SK-N-SH (cell line): ENCODE data around the gene ACAD11. TPM values are rescaled to one million over a fixed set of nuclear protein-coding genes. Genes with fewer than 3 reads are reported as not detected.

ENCODE experiments used
- CTCF ChIA-PET: fragments of 300-600, 350-600 bp; formaldehyde crosslinking; extraction: SDS; loops from one replicate; lab custom pipeline; 2021; lab: Yijun Ruan, JAX
- POLR2A ChIA-PET: fragments of 350-600 bp; sonication (Branson Sonifier 250); formaldehyde crosslinking; extraction: SDS; loops from one replicate; lab custom pipeline; 2020; ENCODE audit warnings: antibody characterized with exemption, inconsistent platforms; lab: Yijun Ruan, JAX
- DNase-seq: peaks from one replicate; pipeline ENCODE4 v3.0.0; 2012
- H2AFZ ChIP-seq: fragments of 200-600 bp; sonication (generic); 2 replicates; pipeline ENCODE4 v1.8.1; 2016; ENCODE audit warnings: antibody characterized with exemption, mild to moderate bottlenecking, low read depth
- H3F3A ChIP-seq: fragments of 200-600 bp; sonication (generic); replicated peaks from 2 replicates; pipeline ENCODE3; 2016; ENCODE audit warnings: antibody characterized with exemption, mild to moderate bottlenecking; ENCODE audit not compliant: insufficient read depth
- H3K27ac ChIP-seq, 2 experiments: fragments of 200-500 bp in 1 of 2; fragments of 200-600 bp in 1 of 2; sonication (Bioruptor generic) in 1 of 2; sonication (generic), shearing (Covaris generic) in 1 of 2; 2 replicates each; pipeline versions ENCODE4 v1.5.1 to v1.6.1; 2014 to 2016; ENCODE audit warnings: low read depth in 2 of 2, inconsistent platforms in 1 of 2, low read length in 1 of 2, mild to moderate bottlenecking in 1 of 2, mixed read lengths in 1 of 2
- H3K27me3 ChIP-seq: fragments of 200-600 bp; sonication (generic), shearing (Covaris generic); 2 replicates; pipeline ENCODE4 v1.6.1; 2016; ENCODE audit warnings: mixed run types; ENCODE audit not compliant: insufficient read depth
- H3K36me3 ChIP-seq, 2 experiments: fragments of 200-500 bp in 1 of 2; fragments of 200-600 bp in 1 of 2; sonication (Bioruptor generic) in 1 of 2; sonication (generic) in 1 of 2; replicated peaks in 1 of 2; 2 replicates each; pipeline versions ENCODE3 to v1.5.1; 2014 to 2016; ENCODE audit warnings: low read length in 1 of 2, mild to moderate bottlenecking in 1 of 2; ENCODE audit not compliant: insufficient read depth in 2 of 2, control insufficient read depth in 1 of 2
- H3K4me1 ChIP-seq, 2 experiments: fragments of 200-500 bp in 1 of 2; fragments of 200-600 bp in 1 of 2; sonication (Bioruptor generic) in 1 of 2; sonication (generic), shearing (Covaris generic) in 1 of 2; 2 replicates each; pipeline versions ENCODE4 v1.5.1 to v1.6.1; 2014 to 2016; ENCODE audit warnings: low read depth in 1 of 2, low read length in 1 of 2, mixed run types in 1 of 2; ENCODE audit not compliant: insufficient read depth in 2 of 2, control insufficient read depth in 1 of 2
- H3K4me2 ChIP-seq: fragments of 200-600 bp; sonication (generic), shearing (Covaris generic); 2 replicates; pipeline ENCODE4 v1.6.1; 2017; ENCODE audit warnings: mixed run types
- H3K4me3 ChIP-seq, 2 experiments: fragments of 200-500 bp in 1 of 2; fragments of 200-600 bp in 1 of 2; sonication (Bioruptor generic) in 1 of 2; sonication (generic), shearing (Covaris generic) in 1 of 2; 2 replicates each; pipeline versions ENCODE4 v1.5.1 to v1.8.1; 2014 to 2016; ENCODE audit warnings: low read depth in 2 of 2, inconsistent platforms in 1 of 2, low read length in 1 of 2, mild to moderate bottlenecking in 1 of 2, mixed read lengths in 1 of 2, moderate library complexity in 1 of 2
- H3K79me2 ChIP-seq: fragments of 200-600 bp; sonication (generic); 2 replicates; pipeline ENCODE4 v1.8.1; 2017; ENCODE audit warnings: mild to moderate bottlenecking; ENCODE audit not compliant: insufficient read depth
- H3K9ac ChIP-seq: fragments of 200-600 bp; sonication (generic); 2 replicates; pipeline ENCODE4 v1.6.1; 2017; ENCODE audit warnings: mixed run types
- H3K9me2 ChIP-seq: fragments of 200-600 bp; sonication (generic); 2 replicates; pipeline ENCODE4 v1.6.1; 2017; ENCODE audit warnings: mixed run types
- H3K9me3 ChIP-seq: fragments of 200-600 bp; sonication (generic); 2 replicates; pipeline ENCODE4 v1.6.1; 2017; ENCODE audit warnings: mixed run types, mild to moderate bottlenecking, moderate library complexity
- H4K20me1 ChIP-seq: fragments of 200-600 bp; sonication (generic); 2 replicates; pipeline ENCODE4 v1.6.1; 2017; ENCODE audit warnings: mild to moderate bottlenecking, mixed run types; ENCODE audit not compliant: insufficient read depth
- CHD2 ChIP-seq: fragments of 150-350 bp; IDR thresholded peaks from 2 replicates; pipeline ENCODE4 v1.6.1; 2018; ENCODE audit warnings: low read length; ENCODE audit not compliant: partially characterized antibody
- CTCF ChIP-seq: fragments of 200-600 bp; sonication (generic); IDR thresholded peaks from 2 replicates; pipeline ENCODE4 v1.6.1; 2017; ENCODE audit warnings: antibody characterized with exemption, mild to moderate bottlenecking, moderate library complexity
- ELF1 ChIP-seq: IDR thresholded peaks from 2 replicates; pipeline ENCODE4 v1.4.0; 2012
- FOXJ3 ChIP-seq: sonication (generic); formaldehyde crosslinking; IDR thresholded peaks from 2 replicates; pipeline ENCODE4 v1.5.1; 2020; ENCODE audit warnings: mild to moderate bottlenecking, missing genetic modification reagents
- JUND ChIP-seq: IDR thresholded peaks from 2 replicates; pipeline ENCODE4 v1.4.0; 2012
- MAX ChIP-seq: IDR thresholded peaks from 2 replicates; pipeline ENCODE4 v1.4.0; 2012; ENCODE audit warnings: low read depth
- MXI1 ChIP-seq: IDR thresholded peaks from 2 replicates; pipeline ENCODE4 v1.6.1; 2012; ENCODE audit warnings: mild to moderate bottlenecking, low read depth, low read length, improper control_type of control experiment
- NFIC ChIP-seq: IDR thresholded peaks from 2 replicates; pipeline ENCODE4 v1.4.0; 2012; ENCODE audit warnings: borderline replicate concordance
- PBX3 ChIP-seq: IDR thresholded peaks from 2 replicates; pipeline ENCODE4; 2012
- POLR2AphosphoS5 ChIP-seq: IDR thresholded peaks from 2 replicates; pipeline ENCODE4 v1.6.1; 2012; ENCODE audit warnings: low read depth, low read length
- REST ChIP-seq: IDR thresholded peaks from 2 replicates; pipeline ENCODE4 v1.6.1; 2012; ENCODE audit warnings: mild to moderate bottlenecking, low read depth, low read length, moderate library complexity
- TEAD4 ChIP-seq: IDR thresholded peaks from 2 replicates; pipeline ENCODE4 v1.4.0; 2012; ENCODE audit warnings: mild to moderate bottlenecking, borderline replicate concordance; ENCODE audit not compliant: insufficient read depth
- ZBTB33 ChIP-seq: IDR thresholded peaks from 2 replicates; pipeline ENCODE4 v1.4.0; 2012; ENCODE audit warnings: low read depth, borderline replicate concordance
- WGBS: methylation state at CpG from one replicate; pipeline ENCODE4 v1.1.6; 2017; ENCODE audit warnings: low lambda C conversion rate; 5-methylcytosine and 5-hydroxymethylcytosine counted together
- polyA plus RNA-seq, 3 experiments: library from polyadenylated mRNA; depleted of rRNA; stranded (reverse); fragments of >200 nt; gene quantifications; 2 replicates each; pipeline ENCODE4 v1.2.3, GENCODE V29; 2012

Gene ACAD11
- polyA plus RNA-seq, 1 of the 3 experiments (the other 2 are of a cell fraction) = 16.3 TPM

GRCh38 chr3:132564070-132564465 is 95.5 kb downstream of the ACAD11 start:
- ChIA-PET POLR2A (no interaction called here), CTCF (no interaction called here)
- Histone ChIP-seq H2AFZ (no peak overlapping the region), H3K27me3 (no peaks in the 10 kb centered on the region), H3K9me3 (no peaks in the 10 kb centered on the region), H3K9ac (no peak overlapping the region), H3K4me2 (no peak overlapping the region), H3K9me2 (no peaks in the 10 kb centered on the region), H3K4me3 (no peak overlapping the region), H3K36me3 (peaks cover 6 to 10% of the 10 kb centered on the region in 2 experiments), H3K79me2 (no peaks in the 10 kb centered on the region), H3K4me1 (no peaks in the 10 kb centered on the region), H4K20me1 (no peaks in the 10 kb centered on the region), H3K27ac (no peak overlapping the region), H3F3A (no peaks in the 10 kb centered on the region)
- 90% methylated on average over 2 of the region's 2 CpGs for WGBS
- no peak for DNase-seq
- no peak for TF ChIP-seq CHD2
- TF ChIP-seq POLR2AphosphoS5 = no peak
- TF ChIP-seq MXI1 = no peak
- TF ChIP-seq JUND = no peak
- no peak for TF ChIP-seq CTCF
- TF ChIP-seq, all 33 proteins: peak for 0

GRCh38 chr3:132563420-132564069 is 96.1 kb downstream of the ACAD11 start:
- 93% methylated on average over 4 of the region's 4 CpGs for WGBS
- no peak overlapping the region for H2AFZ ChIP-seq
- DNase-seq = no peak
- H3K4me2 ChIP-seq = no peak overlapping the region
- no peaks in the 10 kb centered on the region for H3K9me2 ChIP-seq
- H3K9ac ChIP-seq = no peak overlapping the region
- H3K4me1 ChIP-seq = no peaks in the 10 kb centered on the region
- no peak overlapping the region for H3K27ac ChIP-seq
- H3K4me3 ChIP-seq = no peak overlapping the region
- no peaks in the 10 kb centered on the region for H3K27me3 ChIP-seq
- no peaks in the 10 kb centered on the region for H4K20me1 ChIP-seq
- ChIA-PET CTCF (no interaction called here), POLR2A (no interaction called here)
- no peaks in the 10 kb centered on the region for H3F3A ChIP-seq
- peaks cover 7 to 10% of the 10 kb centered on the region in 2 experiments for H3K36me3 ChIP-seq
- TF ChIP-seq ELF1 (no peak), PBX3 (no peak), ZBTB33 (no peak), NFIC (no peak), FOXJ3 (CRISPR knock-in tag) (no peak), TEAD4 (no peak), REST (no peak), MAX (no peak)
- H3K9me3 ChIP-seq = no peaks in the 10 kb centered on the region
- H3K79me2 ChIP-seq = no peaks in the 10 kb centered on the region
